HUES6 (cell line): ENCODE data around the gene GBF1.

Source experiments
- H3K27ac ChIP-seq: 2 replicates; pipeline ENCODE4 v1.7.0; 2013; ENCODE audit warnings: low read depth, mild to moderate bottlenecking, low read length, inconsistent platforms
- H3K27me3 ChIP-seq: 2 replicates; pipeline ENCODE4 v1.6.1; 2013; ENCODE audit warnings: low read length; ENCODE audit not compliant: control insufficient read depth, insufficient read depth
- H3K36me3 ChIP-seq: 2 replicates; pipeline ENCODE4 v1.6.1; 2013; ENCODE audit warnings: low read length; ENCODE audit not compliant: control insufficient read depth, insufficient read depth
- H3K4me1 ChIP-seq: 2 replicates; pipeline ENCODE4 v1.6.1; 2013; ENCODE audit warnings: low read length; ENCODE audit not compliant: control insufficient read depth, insufficient read depth
- H3K4me3 ChIP-seq: 2 replicates; pipeline ENCODE4 v1.5.1; 2013; ENCODE audit warnings: low read depth, low read length
- H3K9ac ChIP-seq: one replicate; pipeline ENCODE4 v1.6.1; 2013; ENCODE audit warnings: mild to moderate bottlenecking, low read length
- H3K9me3 ChIP-seq: 2 replicates; pipeline ENCODE4 v1.6.1; 2013; ENCODE audit warnings: low read depth, low read length; ENCODE audit not compliant: control insufficient read depth, insufficient read depth

GBF1 gene

GRCh38 chr10:102219370-102219769 is 26.0 kb upstream of the GBF1 start:
- H3K4me1 ChIP-seq = no peaks in the 10 kb centered on the region
- no peak overlapping the region for H3K9ac ChIP-seq
- H3K27me3 ChIP-seq = peaks cover 12% of the 10 kb centered on the region
- no peaks in the 10 kb centered on the region for H3K36me3 ChIP-seq
- no peaks in the 10 kb centered on the region for H3K9me3 ChIP-seq
- no peak overlapping the region for H3K4me3 ChIP-seq
- no peak overlapping the region for H3K27ac ChIP-seq

GRCh38 chr10:102220612-102221011 is 24.7 kb upstream of the GBF1 start:
- H3K36me3 ChIP-seq = no peaks in the 10 kb centered on the region
- H3K4me1 ChIP-seq = peaks cover 2% of the 10 kb centered on the region; the same call in 1 of the 2 replicates
- H3K9ac ChIP-seq = no peak overlapping the region
- no peaks in the 10 kb centered on the region for H3K9me3 ChIP-seq
- peaks cover 21% of the 10 kb centered on the region for H3K27me3 ChIP-seq
- H3K4me3 ChIP-seq = no peak overlapping the region
- H3K27ac ChIP-seq = no peak overlapping the region

GRCh38 chr10:102222797-102223196 is 22.5 kb upstream of the GBF1 start:
- Histone ChIP-seq H3K4me3 (no peak overlapping the region), H3K9ac (no peak overlapping the region), H3K27ac (no peak overlapping the region), H3K36me3 (no peaks in the 10 kb centered on the region), H3K27me3 (peaks cover 43% of the 10 kb centered on the region), H3K9me3 (no peaks in the 10 kb centered on the region), H3K4me1 (peaks cover 5% of the 10 kb centered on the region; the same call in 1 of the 2 replicates)

GRCh38 chr10:102225646-102226541 is 19.4 kb upstream of the GBF1 start, which contains the start of gene ELOVL3:
ELOVL3 (plus strand) TSS chr10:102226299; CDS start chr10:102226549, 250 bp downstream.
- Histone ChIP-seq H3K9ac (no peak within 1 kb of the TSS), H3K9me3 (no peaks in the 10 kb centered on the region), H3K4me1 (peaks cover 10% of the 10 kb centered on the region; the same call in 1 of the 2 replicates), H3K27me3 (peaks cover 73% of the 10 kb centered on the region), H3K4me3 (peak within 1 kb of the TSS; percentile 53), H3K36me3 (no peaks in the 10 kb centered on the region), H3K27ac (no peak within 1 kb of the TSS)

- no peak overlapping the region for H3K4me3 ChIP-seq
- peaks cover 10% of the 10 kb centered on the region; the same call in 1 of the 2 replicates for H3K4me1 ChIP-seq
- no peak overlapping the region for H3K9ac ChIP-seq
- no peaks in the 10 kb centered on the region for H3K36me3 ChIP-seq
- H3K27ac ChIP-seq = no peak overlapping the region
- H3K27me3 ChIP-seq = peaks cover 79% of the 10 kb centered on the region
- no peaks in the 10 kb centered on the region for H3K9me3 ChIP-seq
Measured at GRCh38 chr10:102226542-102226870, 18.8 kb upstream of the GBF1 start.

- Histone ChIP-seq H3K27ac (no peak overlapping the region), H3K4me1 (peaks cover 10% of the 10 kb centered on the region; the same call in 1 of the 2 replicates), H3K9ac (no peak overlapping the region), H3K36me3 (no peaks in the 10 kb centered on the region), H3K27me3 (peaks cover 85% of the 10 kb centered on the region), H3K9me3 (no peaks in the 10 kb centered on the region), H3K4me3 (no peak overlapping the region)
Measured at GRCh38 chr10:102227050-102227449, 18.3 kb upstream of the GBF1 start.

- peaks cover 97% of the 10 kb centered on the region for H3K27me3 ChIP-seq
- peaks cover 15% of the 10 kb centered on the region; the same call in 1 of the 2 replicates for H3K4me1 ChIP-seq
- H3K27ac ChIP-seq = no peak overlapping the region
- H3K9me3 ChIP-seq = no peaks in the 10 kb centered on the region
- H3K36me3 ChIP-seq = no peaks in the 10 kb centered on the region
- H3K9ac ChIP-seq = no peak overlapping the region
- H3K4me3 ChIP-seq = peak overlapping the region; percentile 65
Measured at GRCh38 chr10:102229810-102230263, 15.5 kb upstream of the GBF1 start.

GRCh38 chr10:102230264-102230860 is 15.0 kb upstream of the GBF1 start:
- Histone ChIP-seq H3K36me3 (no peaks in the 10 kb centered on the region), H3K4me3 (peak overlapping the region; percentile 65), H3K27ac (no peak overlapping the region), H3K9me3 (no peaks in the 10 kb centered on the region), H3K4me1 (peaks cover 17% of the 10 kb centered on the region; the same call in 1 of the 2 replicates), H3K27me3 (peaks cover 96% of the 10 kb centered on the region), H3K9ac (peak overlapping the region; percentile 22)

- peaks cover 96% of the 10 kb centered on the region for H3K27me3 ChIP-seq
- no peak overlapping the region for H3K27ac ChIP-seq
- H3K4me3 ChIP-seq = peak overlapping the region; percentile 65
- peaks cover 13% of the 10 kb centered on the region; the same call in 1 of the 2 replicates for H3K4me1 ChIP-seq
- no peaks in the 10 kb centered on the region for H3K36me3 ChIP-seq
- H3K9ac ChIP-seq = peak overlapping the region; percentile 22
- no peaks in the 10 kb centered on the region for H3K9me3 ChIP-seq
Measured at GRCh38 chr10:102230861-102231356, 14.4 kb upstream of the GBF1 start.

GRCh38 chr10:102231357-102232318 is 13.7 kb upstream of the GBF1 start:
- Histone ChIP-seq H3K27me3 (peaks cover 96% of the 10 kb centered on the region), H3K27ac (no peak overlapping the region), H3K4me1 (peaks cover 13% of the 10 kb centered on the region; the same call in 1 of the 2 replicates), H3K9me3 (no peaks in the 10 kb centered on the region), H3K4me3 (peak overlapping the region; percentile 65), H3K9ac (no peak overlapping the region), H3K36me3 (no peaks in the 10 kb centered on the region)
